NCI-H524 treated with DMSO at 0.1 percent for 48 hours (cell line): ENCODE results near the gene ADAM15.

Source experiments
- DNase-seq: peaks from one replicate; lab custom pipeline; 2025; lab: John Stamatoyannopoulos, UW

Gene ADAM15, protein sequence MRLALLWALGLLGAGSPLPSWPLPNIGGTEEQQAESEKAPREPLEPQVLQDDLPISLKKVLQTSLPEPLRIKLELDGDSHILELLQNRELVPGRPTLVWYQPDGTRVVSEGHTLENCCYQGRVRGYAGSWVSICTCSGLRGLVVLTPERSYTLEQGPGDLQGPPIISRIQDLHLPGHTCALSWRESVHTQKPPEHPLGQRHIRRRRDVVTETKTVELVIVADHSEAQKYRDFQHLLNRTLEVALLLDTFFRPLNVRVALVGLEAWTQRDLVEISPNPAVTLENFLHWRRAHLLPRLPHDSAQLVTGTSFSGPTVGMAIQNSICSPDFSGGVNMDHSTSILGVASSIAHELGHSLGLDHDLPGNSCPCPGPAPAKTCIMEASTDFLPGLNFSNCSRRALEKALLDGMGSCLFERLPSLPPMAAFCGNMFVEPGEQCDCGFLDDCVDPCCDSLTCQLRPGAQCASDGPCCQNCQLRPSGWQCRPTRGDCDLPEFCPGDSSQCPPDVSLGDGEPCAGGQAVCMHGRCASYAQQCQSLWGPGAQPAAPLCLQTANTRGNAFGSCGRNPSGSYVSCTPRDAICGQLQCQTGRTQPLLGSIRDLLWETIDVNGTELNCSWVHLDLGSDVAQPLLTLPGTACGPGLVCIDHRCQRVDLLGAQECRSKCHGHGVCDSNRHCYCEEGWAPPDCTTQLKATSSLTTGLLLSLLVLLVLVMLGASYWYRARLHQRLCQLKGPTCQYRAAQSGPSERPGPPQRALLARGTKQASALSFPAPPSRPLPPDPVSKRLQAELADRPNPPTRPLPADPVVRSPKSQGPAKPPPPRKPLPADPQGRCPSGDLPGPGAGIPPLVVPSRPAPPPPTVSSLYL

GRCh38 chr1:155050560-155051341, at the start of gene ADAM15:
Gene ADAM15 (plus strand): TSS chr1:155051316. CDS start chr1:155051387, 71 bp downstream.
- no peak for DNase-seq

DNA sequence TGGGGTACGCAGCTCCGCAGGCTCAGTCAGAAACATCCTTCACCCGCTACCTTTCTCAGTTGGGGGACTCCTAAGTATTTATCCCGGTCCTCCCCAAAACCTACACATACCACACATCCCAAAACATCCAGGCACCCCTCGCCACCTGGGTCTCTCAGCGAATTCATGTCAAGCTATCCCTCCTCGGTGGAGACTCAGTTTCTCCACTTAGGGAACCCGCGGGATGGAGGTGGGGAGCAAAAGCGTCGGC, 49.8 kb upstream of the ADAM15 start:
- no peak for DNase-seq

DNA sequence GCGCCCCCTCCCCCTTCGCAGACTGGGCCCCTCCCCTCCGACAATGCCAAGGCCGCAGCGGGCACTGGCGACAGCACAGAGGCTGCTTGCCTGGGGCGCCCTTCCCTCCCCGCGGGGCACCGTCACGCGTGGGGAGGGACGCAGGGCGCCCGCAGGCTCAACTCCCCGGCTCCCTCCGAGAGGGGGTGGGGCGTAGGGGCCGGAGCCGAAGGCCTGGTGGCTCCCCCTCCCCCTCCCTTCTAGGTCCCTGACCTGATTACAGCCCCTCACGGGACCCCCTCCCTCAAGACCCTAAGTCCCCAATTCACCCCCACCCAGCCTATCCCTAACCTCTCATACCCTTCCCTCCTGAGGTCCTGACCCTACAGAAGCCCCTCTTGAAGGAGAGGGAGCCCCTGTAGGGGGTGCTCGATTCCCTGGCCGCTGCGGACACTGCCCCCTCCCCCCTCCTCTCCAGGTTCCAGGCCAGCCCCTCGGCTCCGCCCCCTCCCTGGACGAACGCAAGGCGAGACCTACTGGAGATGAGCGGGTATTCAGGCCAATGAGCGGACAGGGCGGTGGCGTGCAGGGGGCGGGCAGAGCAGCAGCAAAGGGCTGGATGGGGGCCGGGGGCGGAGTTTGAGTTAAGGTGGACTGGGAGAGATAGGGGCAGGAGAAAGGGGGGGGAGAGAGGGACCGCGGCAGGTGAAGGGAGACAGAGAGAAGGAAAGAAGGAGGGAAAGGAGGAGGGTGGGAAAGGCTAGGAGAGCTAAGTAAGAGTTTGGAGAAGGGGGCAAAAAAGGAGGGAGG, 49.2 kb upstream of the ADAM15 start:
- DNase-seq = peak; percentile 81

- DNase-seq = no peak
Measured at GRCh38 chr1:155002464-155003226, 48.5 kb upstream of the ADAM15 start, which contains the start of gene ZBTB7B. Gene ZBTB7B (plus strand): TSS chr1:155002802. CDS start chr1:155014661, 11,859 bp downstream.

DNA sequence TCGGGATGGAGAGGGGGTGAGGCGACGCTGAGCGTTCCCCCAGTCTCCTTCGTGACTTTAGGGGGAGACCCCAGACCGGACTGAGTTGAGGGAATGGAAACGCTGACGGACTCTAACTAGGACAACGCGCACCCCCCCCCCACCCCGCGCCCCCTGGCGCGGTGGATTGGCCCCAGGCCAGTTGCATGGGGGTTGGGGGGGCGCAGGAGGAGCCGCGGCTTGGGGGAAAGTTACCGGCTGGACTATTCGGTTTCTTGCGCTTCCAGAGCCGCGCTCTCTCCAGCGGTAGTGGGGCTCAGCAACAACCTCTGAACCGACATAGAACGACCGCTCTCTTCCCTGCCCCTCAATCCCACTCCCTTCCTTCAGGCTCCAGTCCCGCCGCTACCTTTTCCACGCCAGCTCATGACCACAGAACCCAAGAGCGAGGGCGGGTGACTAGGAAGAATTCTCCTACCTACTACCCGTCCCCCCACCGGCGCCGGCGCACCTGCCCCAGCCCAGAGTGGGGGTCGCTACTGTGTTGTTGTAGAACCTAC, 47.8 kb upstream of the ADAM15 start:
- no peak for DNase-seq

- no peak for DNase-seq
Measured at GRCh38 chr1:155003766-155004351, 47.3 kb upstream of the ADAM15 start.

DNA sequence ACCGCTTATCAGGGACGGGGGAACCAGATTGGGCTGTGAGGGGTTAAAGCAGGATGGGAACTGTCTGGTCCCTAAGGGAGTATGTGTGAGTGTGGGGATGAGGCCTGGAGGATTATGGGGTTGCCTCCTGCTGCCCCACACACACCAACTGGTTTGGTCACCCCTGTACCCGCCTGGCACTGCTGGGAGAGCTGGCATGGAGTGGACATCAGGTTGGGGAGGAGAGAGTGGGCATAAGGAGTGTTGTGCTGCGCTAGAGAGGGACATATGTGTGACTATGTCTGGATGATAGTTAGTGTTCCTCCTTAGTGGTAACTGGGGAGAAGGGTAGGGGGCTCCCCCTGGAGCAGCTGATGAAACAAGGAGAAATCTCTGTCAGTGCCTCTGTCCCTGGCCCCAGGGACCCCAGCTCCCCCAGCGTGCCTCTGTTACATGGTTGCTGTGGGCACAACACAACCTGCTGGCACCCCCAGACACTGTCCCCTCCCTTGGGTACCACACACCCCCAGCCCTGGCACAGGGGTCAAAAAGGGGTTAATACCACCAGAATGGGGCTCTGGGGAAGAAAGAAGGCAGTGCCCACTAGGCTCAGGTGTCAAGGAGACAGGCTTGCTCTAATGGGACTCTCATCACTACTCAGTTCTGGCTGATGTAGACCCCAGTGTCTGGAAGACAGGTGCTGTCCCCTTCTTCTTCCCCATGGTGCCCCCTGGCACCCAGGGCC, 46.6 kb upstream of the ADAM15 start:
- no peak for DNase-seq

- no peak for DNase-seq
Measured at GRCh38 chr1:155005076-155006011, 45.8 kb upstream of the ADAM15 start.

DNA sequence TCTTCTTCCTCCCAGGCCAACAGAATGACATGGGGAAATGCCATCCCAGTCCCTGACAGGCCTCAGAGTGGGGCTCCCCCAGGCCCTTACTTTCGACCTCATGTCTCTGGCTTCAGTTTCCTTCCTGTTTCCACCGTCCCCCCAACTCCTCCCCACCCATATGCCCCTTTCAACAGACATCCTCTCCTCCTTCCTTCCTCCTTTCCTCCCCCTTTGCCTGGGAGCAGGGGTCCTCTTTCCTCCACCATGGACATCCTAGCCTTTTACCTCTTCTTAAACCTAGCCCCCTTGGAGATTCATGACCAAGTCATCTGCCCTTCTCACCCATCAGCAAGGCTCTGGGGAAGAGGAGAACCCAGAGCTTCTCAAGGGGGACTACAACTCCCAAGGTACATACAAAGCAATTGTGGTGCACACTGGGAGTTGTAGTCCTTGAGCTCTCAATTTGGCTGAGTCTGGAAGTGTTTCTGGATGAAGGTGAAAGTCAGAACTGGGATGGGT, 44.5 kb upstream of the ADAM15 start:
- DNase-seq = no peak

GRCh38 chr1:155007251-155007828, 43.8 kb upstream of the ADAM15 start:
- DNase-seq = no peak

- DNase-seq = no peak
Measured at GRCh38 chr1:155008015-155008941, 42.8 kb upstream of the ADAM15 start.

GRCh38 chr1:155009221-155009711, 41.9 kb upstream of the ADAM15 start:
- DNase-seq = no peak

GRCh38 chr1:155009742-155010141, 41.4 kb upstream of the ADAM15 start:
- no peak for DNase-seq

DNA sequence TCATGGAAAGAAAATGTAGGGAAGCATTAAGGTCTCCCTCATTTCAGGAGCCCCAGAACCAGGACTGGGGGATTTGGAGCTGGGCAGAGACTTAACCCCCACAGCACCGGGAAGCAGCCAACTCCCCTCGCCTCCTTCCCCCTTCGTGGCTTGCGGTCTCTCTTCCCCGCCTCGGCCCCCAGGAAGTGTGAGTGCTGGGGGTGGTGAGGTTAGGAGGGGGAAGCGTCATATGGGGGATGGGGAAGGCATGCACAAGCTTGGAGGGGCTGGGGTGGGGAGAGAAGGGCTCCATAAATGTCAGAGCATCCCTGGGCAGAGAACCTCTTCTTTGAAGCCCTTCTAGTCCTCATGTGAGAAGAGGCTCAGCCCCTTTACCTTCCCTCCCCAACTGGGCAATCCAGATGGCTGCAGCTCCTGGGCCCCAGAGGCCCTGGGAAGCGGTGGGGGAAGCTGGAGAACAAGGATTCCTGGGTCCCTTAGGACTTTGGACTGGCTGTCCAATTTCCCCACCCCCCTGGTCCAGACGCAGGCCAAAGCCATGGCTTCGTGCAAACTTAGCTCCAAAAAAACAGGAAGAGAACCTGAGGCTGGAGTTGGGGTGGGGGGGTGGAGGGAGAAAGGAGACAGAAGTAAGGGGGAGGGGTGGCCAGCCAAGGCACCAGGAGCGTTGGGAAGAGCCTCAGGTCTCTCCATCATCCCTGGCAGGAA, 40.8 kb upstream of the ADAM15 start:
- no peak for DNase-seq

DNA sequence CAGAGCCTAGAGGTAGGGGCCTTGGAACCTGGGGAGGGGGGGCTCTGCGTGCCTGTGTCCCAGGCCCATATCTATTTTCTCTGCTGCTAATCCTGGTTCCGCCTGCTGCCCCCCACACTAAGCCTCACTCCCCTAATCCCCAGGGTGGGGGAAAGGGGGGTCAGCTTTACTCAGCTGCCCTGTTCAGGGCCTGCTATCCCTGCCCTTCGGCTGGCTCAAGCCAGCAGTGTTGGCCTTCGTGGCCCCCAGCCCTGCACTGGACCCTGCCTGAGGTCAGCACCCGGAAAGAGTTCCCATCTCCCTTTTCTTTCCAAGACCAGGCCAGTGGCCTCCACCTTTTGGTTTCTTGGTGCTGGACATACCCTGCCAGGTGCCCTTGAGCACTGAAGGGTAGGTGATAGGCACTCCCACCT, 40.1 kb upstream of the ADAM15 start:
- no peak for DNase-seq
